IMR-90 (cell line): ENCODE measurements around the gene PLVAP. TPM values are rescaled to one million over a fixed set of nuclear protein-coding genes. Genes with fewer than 3 reads are reported as not detected.
A peak's percentile ranks its signal among the peaks of the same experiment; 100 is the strongest.

ENCODE experiments used
- ATAC-seq: fragments of 200-7000 bp; cut with Tn5 transposase; 2 replicates; pipeline ENCODE4 v1.9.1; 2020; ENCODE audit warnings: low read depth, mild to moderate bottlenecking, moderate library complexity
- BruUV-seq: library from RNA; stranded (reverse); fragments of 400-500 nt; replicated peaks from 2 replicates; lab custom pipeline; 2021; lab: Mats Ljungman, UMichigan
- CTCF ChIA-PET: fragments of 300-600 bp; formaldehyde crosslinking; extraction: SDS; loops from one replicate; lab custom pipeline; 2021; ENCODE audit warnings: antibody characterized with exemption; lab: Yijun Ruan, JAX
- POLR2A ChIA-PET: fragments of 300-600 bp; sonication (Branson Sonifier 250); formaldehyde crosslinking; loops from one replicate; lab custom pipeline; 2022; ENCODE audit warnings: antibody characterized with exemption; ENCODE audit not compliant: unreplicated experiment; lab: Charles Lee
- DNase-seq: peaks from one replicate; pipeline ENCODE4 v3.0.0; 2013
- H2AFZ ChIP-seq: replicated peaks from 2 replicates; pipeline ENCODE3; 2013; ENCODE audit warnings: low read length, mild to moderate bottlenecking; ENCODE audit not compliant: poor library complexity
- H2AK5ac ChIP-seq: 2 replicates; pipeline ENCODE4 v1.6.1; 2013; ENCODE audit warnings: low read depth, low read length, inconsistent platforms
- H2AK9ac ChIP-seq: replicated peaks from 2 replicates; pipeline ENCODE3; 2013; ENCODE audit warnings: mild to moderate bottlenecking, low read depth, low read length, moderate library complexity; ENCODE audit not compliant: poor library complexity
- H2BK120ac ChIP-seq: 2 replicates; pipeline ENCODE4 v1.6.1; 2013; ENCODE audit warnings: low read depth, low read length, inconsistent platforms
- H2BK15ac ChIP-seq: 3 replicates; pipeline ENCODE4 v1.6.1; 2013; ENCODE audit warnings: low read depth, low read length, inconsistent platforms
- H2BK20ac ChIP-seq: 2 replicates; pipeline ENCODE4 v1.6.1; 2013; ENCODE audit warnings: low read depth, mild to moderate bottlenecking, inconsistent platforms, low read length, moderate library complexity
- H2BK5ac ChIP-seq: 2 replicates; pipeline ENCODE4 v1.6.1; 2013; ENCODE audit warnings: mild to moderate bottlenecking, low read depth, low read length, inconsistent platforms; ENCODE audit not compliant: poor library complexity, severe bottlenecking
- H3K14ac ChIP-seq: replicated peaks from 2 replicates; pipeline ENCODE4 v1.6.1; 2013; ENCODE audit warnings: low read depth, low read length, inconsistent platforms
- H3K18ac ChIP-seq: 2 replicates; pipeline ENCODE4 v1.6.1; 2013; ENCODE audit warnings: low read depth, low read length, control low read depth
- H3K23ac ChIP-seq: 2 replicates; pipeline ENCODE4 v1.6.1; 2013; ENCODE audit warnings: low read depth, low read length, inconsistent platforms
- H3K27ac ChIP-seq: 2 replicates; pipeline ENCODE4 v1.5.1; 2013; ENCODE audit warnings: mild to moderate bottlenecking, control low read depth, low read length; ENCODE audit not compliant: insufficient read depth
- H3K27me3 ChIP-seq: 2 replicates; pipeline ENCODE4 v1.6.1; 2013; ENCODE audit warnings: low read length; ENCODE audit not compliant: control insufficient read depth, insufficient read depth
- H3K36me3 ChIP-seq: 2 replicates; pipeline ENCODE4 v1.6.1; 2013; ENCODE audit warnings: low read length, mixed read lengths; ENCODE audit not compliant: control insufficient read depth, insufficient read depth
- H3K4ac ChIP-seq: 2 replicates; pipeline ENCODE4 v1.6.1; 2013; ENCODE audit warnings: low read depth, low read length, inconsistent platforms
- H3K4me1 ChIP-seq: 2 replicates; pipeline ENCODE4 v1.6.1; 2013; ENCODE audit warnings: low read length, mixed read lengths; ENCODE audit not compliant: control insufficient read depth, insufficient read depth
- H3K4me2 ChIP-seq: 2 replicates; pipeline ENCODE4 v1.6.1; 2013; ENCODE audit warnings: low read depth, mild to moderate bottlenecking, control low read depth, low read length, moderate library complexity
- H3K4me3 ChIP-seq: 2 replicates; pipeline ENCODE4 v1.5.1; 2013; ENCODE audit warnings: low read depth, mild to moderate bottlenecking, control low read depth, low read length, moderate library complexity; ENCODE audit not compliant: insufficient read depth
- H3K56ac ChIP-seq: 2 replicates; pipeline ENCODE4 v1.6.1; 2013; ENCODE audit warnings: low read length, inconsistent platforms; ENCODE audit not compliant: insufficient read depth; ENCODE audit errors: extremely low read depth
- H3K79me1 ChIP-seq, 2 experiments: 2 replicates each; pipeline ENCODE4 v1.6.1; 2013; ENCODE audit warnings: low read length in 2 of 2, inconsistent platforms in 1 of 2, low read depth in 1 of 2
- H3K9ac ChIP-seq: 2 replicates; pipeline ENCODE4 v1.6.1; 2013; ENCODE audit warnings: low read depth, low read length, control low read depth
- H3K9me1 ChIP-seq: 2 replicates; pipeline ENCODE4 v1.6.1; 2013; ENCODE audit warnings: low read length, inconsistent platforms; ENCODE audit not compliant: insufficient read depth
- H3K9me3 ChIP-seq: 2 replicates; pipeline ENCODE4 v1.6.1; 2013; ENCODE audit warnings: low read length; ENCODE audit not compliant: control insufficient read depth, insufficient read depth
- H4K20me1 ChIP-seq: 2 replicates; pipeline ENCODE4 v1.6.1; 2013; ENCODE audit warnings: low read length, inconsistent platforms; ENCODE audit not compliant: insufficient read depth
- H4K5ac ChIP-seq: 2 replicates; pipeline ENCODE4 v1.6.1; 2013; ENCODE audit warnings: mild to moderate bottlenecking, low read depth, low read length, control low read depth
- H4K8ac ChIP-seq, 2 experiments: 2 replicates each; pipeline ENCODE4 v1.6.1; 2013; ENCODE audit warnings: low read depth in 2 of 2, low read length in 2 of 2, control low read depth in 1 of 2, inconsistent platforms in 1 of 2
- H4K91ac ChIP-seq: 2 replicates; pipeline ENCODE4 v1.6.1; 2013; ENCODE audit warnings: low read depth, low read length, inconsistent platforms; ENCODE audit not compliant: insufficient read depth
- CHD1 ChIP-seq: IDR thresholded peaks from 2 replicates; pipeline ENCODE4 v1.6.1; 2012; ENCODE audit warnings: low read depth, low read length, improper control_type of control experiment
- CTCF ChIP-seq: conservative IDR thresholded peaks from 2 replicates; pipeline ENCODE4 v1.5.1; 2012; ENCODE audit warnings: mild to moderate bottlenecking, low read depth, low read length, improper control_type of control experiment
- FOS ChIP-seq: fragments of 150-350 bp; IDR thresholded peaks from 2 replicates; pipeline ENCODE4 v1.6.1; 2016; ENCODE audit warnings: low read depth, low read length
- RCOR1 ChIP-seq: IDR thresholded peaks from 2 replicates; pipeline ENCODE4 v1.6.1; 2012; ENCODE audit warnings: mild to moderate bottlenecking, low read length, improper control_type of control experiment; ENCODE audit not compliant: insufficient replicate concordance
- WGBS, 2 experiments: methylation state at CpG; one replicate each; pipeline versions ENCODE4 v1.1.5 to v1.1.7; 2013; ENCODE audit warnings: missing lambda C conversion rate in 2 of 2; ENCODE audit not compliant: insufficient read length in 1 of 2; ENCODE audit errors: extremely low coverage in 2 of 2; 5-methylcytosine and 5-hydroxymethylcytosine counted together
- dilution Hi-C: fragments of 300-500 bp; cut with HindIII; formaldehyde crosslinking; loops from one replicate; pipeline ENCODE4 v1.14.3; 2018; ENCODE audit warnings: low sequenced_read_pairs; ENCODE audit not compliant: unreplicated experiment
- in situ Hi-C: fragments of 300-500 bp; cut with MboI; formaldehyde crosslinking; loops from 3 replicates; pipeline ENCODE4 v1.14.3; 2019; ENCODE audit warnings: low sequenced_read_pairs, inconsistent platforms, mixed read lengths
- intact Hi-C: fragments of 100-400 bp; cut with micrococcal nuclease; formaldehyde crosslinking; loops from 2 replicates; pipeline ENCODE4 v1.10.0; 2022
- polyA plus RNA-seq, 3 experiments: library from polyadenylated mRNA; depleted of rRNA; stranded (reverse); fragments of >200 nt; gene quantifications; 2 replicates each; pipeline ENCODE4 v1.2.3, GENCODE V29; 2012; ENCODE audit warnings: low replicate concordance in 1 of 3
- total RNA-seq: library from RNA; depleted of rRNA; stranded (reverse); fragments of >200 nt; gene quantifications from 2 replicates; pipeline ENCODE4 v1.2.3, GENCODE V29; 2012
- TF ChIP-seq, protein P1 (sequence below): fragments of 150-350 bp; IDR thresholded peaks from 2 replicates; pipeline ENCODE4 v1.6.1; 2017; ENCODE audit warnings: mild to moderate bottlenecking, antibody characterized with exemption, low read length, low read depth

Gene PLVAP
- total and polyA plus RNA-seq, 2 of the 4 experiments (the other 2 are of a cell fraction), result not detected

DNA sequence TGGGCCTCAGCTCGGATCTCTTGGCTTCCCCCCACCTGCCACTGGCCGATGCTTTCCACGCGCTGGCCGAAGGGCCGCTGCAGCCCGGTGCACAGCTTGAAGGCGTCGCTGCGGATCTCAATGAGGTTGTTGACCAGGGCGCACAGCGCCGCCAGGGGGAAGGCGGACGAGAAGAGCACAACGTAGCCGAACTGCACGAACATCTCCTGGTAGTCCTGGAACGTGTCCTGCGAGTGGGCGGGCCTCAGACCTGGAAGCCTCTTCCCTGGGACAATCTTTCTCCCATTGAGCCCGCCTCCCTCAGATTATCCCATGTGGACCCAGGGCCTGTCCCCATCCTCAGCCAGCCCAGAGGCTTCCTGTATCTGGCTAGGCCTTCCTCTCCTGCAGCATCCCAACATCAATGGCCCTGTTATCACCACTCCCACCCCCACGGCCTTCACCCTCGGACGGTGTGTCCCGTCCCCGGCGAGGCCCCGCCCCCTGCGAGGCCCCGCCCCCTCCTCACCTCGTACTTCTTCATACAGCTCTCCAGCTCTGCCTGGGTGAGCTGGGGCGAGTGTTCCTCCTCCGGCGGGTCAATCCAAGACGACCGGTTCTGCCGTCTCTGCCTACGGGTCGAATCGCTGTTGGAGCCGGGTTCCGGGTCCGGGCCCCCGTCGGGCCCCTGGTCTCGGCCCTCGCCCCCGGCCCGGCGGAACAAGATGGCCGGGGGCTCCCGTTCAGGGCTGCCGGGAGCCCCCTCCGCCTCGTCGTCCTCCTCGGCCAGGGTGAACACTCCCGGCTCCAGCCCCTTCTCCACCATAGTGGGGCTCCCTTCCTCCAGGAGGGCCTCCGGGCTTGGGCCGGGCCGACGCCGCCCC is 49.3 kb downstream of the PLVAP start:
- no TSS peak for BruUV-seq
- Histone ChIP-seq H2BK5ac (no peak overlapping the region), H3K79me1 (peaks cover 0 to 7% of the 10 kb centered on the region in 2 experiments; a peak in 1 of 4 replicates), H4K20me1 (0 out of 2 replicates have a peak, but pooled peaks cover under 1% of the 10 kb centered on the region), H3K4me1 (no peaks in the 10 kb centered on the region), H4K91ac (no peak overlapping the region), H4K8ac (no peak overlapping the region), H3K9me3 (no peaks in the 10 kb centered on the region), H4K5ac (no peak overlapping the region), H3K56ac (no peak overlapping the region), H3K4ac (no peak overlapping the region), H3K14ac (no peak overlapping the region), H2BK20ac (no peak overlapping the region), H2BK15ac (no peak overlapping the region), H3K18ac (no peak overlapping the region), H3K36me3 (peaks cover 11% of the 10 kb centered on the region), H3K27ac (no peak overlapping the region), H3K23ac (no peak overlapping the region), H2AK5ac (no peak overlapping the region), H2AK9ac (no peak overlapping the region), H3K9ac (no peak overlapping the region), H3K4me2 (no peak overlapping the region), H3K9me1 (no peaks in the 10 kb centered on the region), H2AFZ (peak overlapping the region; percentile 33), H3K4me3 (no peak overlapping the region), H2BK120ac (no peak overlapping the region), H3K27me3 (no peaks in the 10 kb centered on the region)
- dilution Hi-C loops, result no loop called here
- 67% methylated on average over 27 of the region's 64 CpGs; no CpG with 5 or more reads in 1 of the 2 experiments for WGBS, 2 experiments
- CTCF ChIA-PET, result no interaction called here
- ATAC-seq, result no peak
- intact Hi-C loops, result no loop called here
- POLR2A ChIA-PET, result interaction anchor here (0.6 kb wide), 1 partner anchor 10 kb away, joined by 3 read pairs; no protein-coding TSS in a partner anchor
- in situ Hi-C loops, result no loop called here
- DNase-seq, result no peak
- TF ChIP-seq RCOR1, result no peak
- TF ChIP-seq, protein P1, sequence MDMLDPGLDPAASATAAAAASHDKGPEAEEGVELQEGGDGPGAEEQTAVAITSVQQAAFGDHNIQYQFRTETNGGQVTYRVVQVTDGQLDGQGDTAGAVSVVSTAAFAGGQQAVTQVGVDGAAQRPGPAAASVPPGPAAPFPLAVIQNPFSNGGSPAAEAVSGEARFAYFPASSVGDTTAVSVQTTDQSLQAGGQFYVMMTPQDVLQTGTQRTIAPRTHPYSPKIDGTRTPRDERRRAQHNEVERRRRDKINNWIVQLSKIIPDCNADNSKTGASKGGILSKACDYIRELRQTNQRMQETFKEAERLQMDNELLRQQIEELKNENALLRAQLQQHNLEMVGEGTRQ, result no peak
- TF ChIP-seq CTCF, result no peak
- no peak for TF ChIP-seq FOS
- no peak for TF ChIP-seq CHD1
